ENCODE data around the gene SERP1. TPM values are rescaled to one million over a fixed set of nuclear protein-coding genes. Genes with fewer than 3 reads are reported as not detected.
A peak's percentile ranks its signal among the peaks of the same experiment; 100 is the strongest.

Gene SERP1
- total RNA-seq, 1 experiment from 2014 or later: 168 TPM

GRCh38 chr3:150528354-150528797 lies 17.9 kb downstream of the SERP1 start:
- H3K9me3 ChIP-seq (ENCODE audit: low read length): no peaks in the 10 kb centered on the region
- H2AFZ ChIP-seq (ENCODE audit: low read length): no peak overlapping the region
- H3K4me3 ChIP-seq (ENCODE audit: low read length): no peak overlapping the region
- no peak overlapping the region for H3K9ac ChIP-seq (ENCODE audit: low read length)
- H3K79me2 ChIP-seq (ENCODE audit: low read length): no peaks in the 10 kb centered on the region
- H3K27ac ChIP-seq (ENCODE audit: low read length): no peak overlapping the region
- H3K4me1 ChIP-seq (ENCODE audit: low read length): no peaks in the 10 kb centered on the region
- no peaks in the 10 kb centered on the region for H4K20me1 ChIP-seq (ENCODE audit: insufficient read depth, low read depth, low read length)
- no peaks in the 10 kb centered on the region for H3K9me2 ChIP-seq (replicated peaks; ENCODE audit: insufficient read depth, low read length)
- no peak overlapping the region for H3K4me2 ChIP-seq (ENCODE audit: low read depth, low read length, poor library complexity, severe bottlenecking)
- DNase-seq: peak; percentile 72
- H3K36me3 ChIP-seq (ENCODE audit: insufficient read depth, low read length): no peaks in the 10 kb centered on the region
- no peaks in the 10 kb centered on the region for H3K27me3 ChIP-seq (ENCODE audit: low read length)

- H4K20me1 ChIP-seq (ENCODE audit: insufficient read depth, low read depth, low read length): no peaks in the 10 kb centered on the region
- no peaks in the 10 kb centered on the region for H3K27me3 ChIP-seq (ENCODE audit: low read length)
- H3K4me1 ChIP-seq (ENCODE audit: low read length): no peaks in the 10 kb centered on the region
- H3K4me3 ChIP-seq (ENCODE audit: low read length): no peak overlapping the region
- H3K4me2 ChIP-seq (ENCODE audit: low read depth, low read length, poor library complexity, severe bottlenecking): no peak overlapping the region
- no peak overlapping the region for H3K27ac ChIP-seq (ENCODE audit: low read length)
- no peak overlapping the region for H2AFZ ChIP-seq (ENCODE audit: low read length)
- no peak overlapping the region for H3K9ac ChIP-seq (ENCODE audit: low read length)
- DNase-seq: no peak
- no peaks in the 10 kb centered on the region for H3K9me3 ChIP-seq (ENCODE audit: low read length)
- no peaks in the 10 kb centered on the region for H3K9me2 ChIP-seq (replicated peaks; ENCODE audit: insufficient read depth, low read length)
- no peaks in the 10 kb centered on the region for H3K79me2 ChIP-seq (ENCODE audit: low read length)
- no peaks in the 10 kb centered on the region for H3K36me3 ChIP-seq (ENCODE audit: insufficient read depth, low read length)
Measured at GRCh38 chr3:150527464-150528255, 18.6 kb downstream of the SERP1 start.

DNA sequence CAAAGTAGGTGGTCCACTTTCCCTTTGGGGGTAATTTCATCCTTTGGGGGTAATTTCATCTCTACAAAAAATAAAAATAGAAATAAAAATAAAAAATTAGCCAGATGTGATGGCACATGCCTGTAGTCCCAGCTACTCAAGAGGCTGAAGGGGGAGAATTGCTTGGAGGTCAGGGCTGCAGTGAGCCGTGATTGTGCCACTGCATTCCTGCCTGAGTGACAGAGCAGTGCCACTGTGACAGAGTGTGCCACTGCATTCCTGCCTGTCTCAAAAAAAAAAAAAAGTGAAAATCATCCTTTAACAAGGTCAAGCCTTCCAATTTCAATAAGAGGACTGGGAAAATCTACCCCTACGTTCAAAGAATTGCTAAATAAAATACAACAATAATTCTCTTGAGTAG lies 22.8 kb downstream of the SERP1 start:
- H2AFZ ChIP-seq (ENCODE audit: low read length): no peak overlapping the region
- no peaks in the 10 kb centered on the region for H3K79me2 ChIP-seq (ENCODE audit: low read length)
- H3K4me3 ChIP-seq (ENCODE audit: low read length): no peak overlapping the region
- no peak for DNase-seq
- no peaks in the 10 kb centered on the region for H3K9me2 ChIP-seq (replicated peaks; ENCODE audit: insufficient read depth, low read length)
- no peak overlapping the region for H3K4me2 ChIP-seq (ENCODE audit: low read depth, low read length, poor library complexity, severe bottlenecking)
- no peaks in the 10 kb centered on the region for H4K20me1 ChIP-seq (ENCODE audit: insufficient read depth, low read depth, low read length)
- H3K9ac ChIP-seq (ENCODE audit: low read length): no peak overlapping the region
- no peaks in the 10 kb centered on the region for H3K36me3 ChIP-seq (ENCODE audit: insufficient read depth, low read length)
- no peaks in the 10 kb centered on the region for H3K27me3 ChIP-seq (ENCODE audit: low read length)
- H3K27ac ChIP-seq (ENCODE audit: low read length): no peak overlapping the region
- no peaks in the 10 kb centered on the region for H3K4me1 ChIP-seq (ENCODE audit: low read length)
- no peaks in the 10 kb centered on the region for H3K9me3 ChIP-seq (ENCODE audit: low read length)

DNA sequence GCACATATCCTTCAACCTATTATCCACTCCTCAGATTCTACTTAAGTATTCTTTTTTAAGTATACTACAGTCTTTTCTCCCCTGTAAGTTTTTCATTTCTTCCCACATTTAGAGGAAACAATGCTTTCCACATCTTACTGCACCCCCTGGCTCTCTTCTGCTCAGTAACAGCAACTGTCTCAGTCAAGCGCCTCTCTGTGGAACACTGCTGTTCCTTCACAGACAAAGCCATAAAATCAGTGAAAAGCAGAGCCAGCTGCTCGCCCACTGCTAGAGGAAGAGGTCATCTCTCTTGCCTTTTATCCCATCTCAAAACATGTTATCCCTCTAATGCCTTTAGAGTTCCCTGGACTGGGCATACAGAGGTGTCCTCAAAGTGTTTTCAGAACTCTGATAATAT lies 24.8 kb downstream of the SERP1 start:
- Histone ChIP-seq H2AFZ (ENCODE audit: low read length) (no peak overlapping the region), H3K36me3 (ENCODE audit: insufficient read depth, low read length) (no peaks in the 10 kb centered on the region), H3K9ac (ENCODE audit: low read length) (no peak overlapping the region), H3K27ac (ENCODE audit: low read length) (no peak overlapping the region), H3K9me2 (replicated peaks; ENCODE audit: insufficient read depth, low read length) (no peaks in the 10 kb centered on the region), H3K4me3 (ENCODE audit: low read length) (no peak overlapping the region), H3K79me2 (ENCODE audit: low read length) (no peaks in the 10 kb centered on the region), H3K4me1 (ENCODE audit: low read length) (no peaks in the 10 kb centered on the region), H3K9me3 (ENCODE audit: low read length) (no peaks in the 10 kb centered on the region), H4K20me1 (ENCODE audit: insufficient read depth, low read depth, low read length) (no peaks in the 10 kb centered on the region), H3K27me3 (ENCODE audit: low read length) (no peaks in the 10 kb centered on the region), H3K4me2 (ENCODE audit: low read depth, low read length, poor library complexity, severe bottlenecking) (no peak overlapping the region)
- no peak for DNase-seq

- H3K4me2 ChIP-seq (ENCODE audit: low read depth, low read length, poor library complexity, severe bottlenecking): no peak overlapping the region
- H3K27me3 ChIP-seq (ENCODE audit: low read length): no peaks in the 10 kb centered on the region
- H3K79me2 ChIP-seq (ENCODE audit: low read length): no peaks in the 10 kb centered on the region
- H3K9me3 ChIP-seq (ENCODE audit: low read length): no peaks in the 10 kb centered on the region
- no peak overlapping the region for H2AFZ ChIP-seq (ENCODE audit: low read length)
- no peak for DNase-seq
- no peaks in the 10 kb centered on the region for H3K4me1 ChIP-seq (ENCODE audit: low read length)
- H3K4me3 ChIP-seq (ENCODE audit: low read length): no peak overlapping the region
- H3K9ac ChIP-seq (ENCODE audit: low read length): no peak overlapping the region
- no peaks in the 10 kb centered on the region for H4K20me1 ChIP-seq (ENCODE audit: insufficient read depth, low read depth, low read length)
- no peaks in the 10 kb centered on the region for H3K36me3 ChIP-seq (ENCODE audit: insufficient read depth, low read length)
- H3K27ac ChIP-seq (ENCODE audit: low read length): no peak overlapping the region
- no peaks in the 10 kb centered on the region for H3K9me2 ChIP-seq (replicated peaks; ENCODE audit: insufficient read depth, low read length)
Measured at GRCh38 chr3:150520408-150520807, 25.9 kb downstream of the SERP1 start.

DNA sequence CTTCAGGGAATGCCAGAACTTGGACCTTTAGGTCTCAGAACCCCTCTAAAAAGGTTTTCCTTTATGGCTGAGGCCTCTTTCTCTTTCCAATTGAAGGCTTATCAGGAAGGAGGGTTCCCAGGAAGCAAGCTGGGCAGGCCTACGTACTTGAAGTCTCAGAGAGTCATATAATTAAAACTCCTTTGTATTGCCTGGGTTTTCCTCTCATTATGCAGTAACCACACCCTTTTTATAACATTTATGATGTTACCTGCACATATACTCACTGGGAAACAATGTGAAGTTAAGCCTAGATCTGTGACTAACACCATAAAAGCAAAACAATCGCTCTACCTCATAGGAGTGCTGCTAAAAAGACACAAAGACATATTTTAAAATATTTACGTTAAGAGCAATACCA lies 27.3 kb downstream of the SERP1 start:
- Histone ChIP-seq H3K27ac (ENCODE audit: low read length) (no peak overlapping the region), H3K9me2 (replicated peaks; ENCODE audit: insufficient read depth, low read length) (no peaks in the 10 kb centered on the region), H3K4me3 (ENCODE audit: low read length) (no peak overlapping the region), H3K9ac (ENCODE audit: low read length) (no peak overlapping the region), H3K4me2 (ENCODE audit: low read depth, low read length, poor library complexity, severe bottlenecking) (no peak overlapping the region), H4K20me1 (ENCODE audit: insufficient read depth, low read depth, low read length) (no peaks in the 10 kb centered on the region), H2AFZ (ENCODE audit: low read length) (no peak overlapping the region), H3K9me3 (ENCODE audit: low read length) (no peaks in the 10 kb centered on the region), H3K27me3 (ENCODE audit: low read length) (no peaks in the 10 kb centered on the region), H3K79me2 (ENCODE audit: low read length) (no peaks in the 10 kb centered on the region), H3K36me3 (ENCODE audit: insufficient read depth, low read length) (no peaks in the 10 kb centered on the region), H3K4me1 (ENCODE audit: low read length) (no peaks in the 10 kb centered on the region)
- no peak for DNase-seq

DNA sequence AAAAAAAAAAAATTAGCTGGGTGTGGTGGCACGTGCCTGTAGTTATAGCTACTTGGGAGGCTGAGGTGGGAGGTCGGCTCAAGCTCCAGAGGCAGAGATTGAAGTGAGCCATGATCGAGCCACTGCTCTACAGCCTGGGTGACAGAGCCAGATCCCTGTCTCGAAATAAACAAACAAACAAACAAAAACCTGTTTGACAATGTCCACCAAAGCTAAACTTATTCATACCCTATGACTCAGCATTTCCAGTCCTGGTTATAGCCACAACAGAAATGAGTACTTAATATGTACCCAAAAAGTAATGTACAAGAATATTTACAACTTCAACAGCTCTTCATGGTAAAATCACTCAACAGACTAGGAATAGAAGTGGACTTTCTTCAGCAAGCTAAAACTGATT lies 31.1 kb downstream of the SERP1 start:
- H3K36me3 ChIP-seq (ENCODE audit: insufficient read depth, low read length): no peaks in the 10 kb centered on the region
- H3K4me3 ChIP-seq (ENCODE audit: low read length): no peak overlapping the region
- no peaks in the 10 kb centered on the region for H4K20me1 ChIP-seq (ENCODE audit: insufficient read depth, low read depth, low read length)
- no peaks in the 10 kb centered on the region for H3K9me3 ChIP-seq (ENCODE audit: low read length)
- H3K9ac ChIP-seq (ENCODE audit: low read length): no peak overlapping the region
- no peaks in the 10 kb centered on the region for H3K79me2 ChIP-seq (ENCODE audit: low read length)
- H3K4me2 ChIP-seq (ENCODE audit: low read depth, low read length, poor library complexity, severe bottlenecking): no peak overlapping the region
- no peaks in the 10 kb centered on the region for H3K4me1 ChIP-seq (ENCODE audit: low read length)
- H3K9me2 ChIP-seq (replicated peaks; ENCODE audit: insufficient read depth, low read length): no peaks in the 10 kb centered on the region
- no peak for DNase-seq
- H2AFZ ChIP-seq (ENCODE audit: low read length): no peak overlapping the region
- no peak overlapping the region for H3K27ac ChIP-seq (ENCODE audit: low read length)
- H3K27me3 ChIP-seq (ENCODE audit: low read length): no peaks in the 10 kb centered on the region

DNA sequence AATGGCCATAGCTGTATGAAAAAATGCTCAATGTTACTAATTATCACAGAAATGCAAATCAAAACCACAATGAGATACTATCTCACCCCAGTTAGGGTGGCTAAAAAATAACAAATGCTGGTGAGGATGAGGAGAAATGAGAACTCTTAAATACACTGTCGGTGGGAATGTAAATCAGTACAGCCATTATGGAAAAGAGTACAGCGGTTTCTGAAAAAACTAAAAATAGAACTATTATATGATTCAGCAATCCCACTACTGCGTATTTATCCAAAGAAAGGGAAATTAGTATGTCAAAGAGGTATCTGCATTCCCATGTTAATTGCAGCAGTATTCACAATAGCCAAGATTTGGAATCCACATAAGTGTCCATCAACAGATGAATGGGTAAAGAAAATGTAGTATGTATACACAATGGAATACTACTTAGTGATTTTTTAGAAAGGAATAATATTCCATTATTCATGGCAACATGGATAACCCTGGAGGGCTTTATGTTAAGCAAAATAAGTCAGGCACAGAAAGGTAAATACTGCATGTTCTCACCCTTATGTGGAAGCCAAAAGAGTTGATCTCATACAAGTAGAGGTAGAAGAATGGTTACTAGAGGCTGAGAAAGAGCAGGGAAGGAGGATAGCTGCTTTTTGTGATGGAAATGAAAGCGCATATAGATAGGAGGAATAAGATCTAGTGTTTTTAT lies 35.0 kb downstream of the SERP1 start:
- Histone ChIP-seq H3K9me3 (ENCODE audit: low read length) (no peaks in the 10 kb centered on the region), H3K4me3 (ENCODE audit: low read length) (no peak overlapping the region), H3K9ac (ENCODE audit: low read length) (no peak overlapping the region), H3K27ac (ENCODE audit: low read length) (no peak overlapping the region), H3K4me2 (ENCODE audit: low read depth, low read length, poor library complexity, severe bottlenecking) (no peak overlapping the region), H2AFZ (ENCODE audit: low read length) (no peak overlapping the region), H4K20me1 (ENCODE audit: insufficient read depth, low read depth, low read length) (no peaks in the 10 kb centered on the region), H3K79me2 (ENCODE audit: low read length) (no peaks in the 10 kb centered on the region), H3K4me1 (ENCODE audit: low read length) (no peaks in the 10 kb centered on the region), H3K9me2 (replicated peaks; ENCODE audit: insufficient read depth, low read length) (no peaks in the 10 kb centered on the region), H3K27me3 (ENCODE audit: low read length) (no peaks in the 10 kb centered on the region), H3K36me3 (ENCODE audit: insufficient read depth, low read length) (no peaks in the 10 kb centered on the region)
- no peak for DNase-seq
